OCI-LY3 (cell line): ENCODE results near the gene LRPPRC.

Experiments used
- CTCF ChIP-seq: fragments of 200-600, 300-600 bp; sonication (generic); IDR thresholded peaks from 2 replicates; pipeline ENCODE4 v1.5.1; 2014; ENCODE audit warnings: antibody characterized with exemption, low read length, low read depth
- EZH2phosphoT487 ChIP-seq: fragments of 200-600 bp; shearing (Covaris generic); IDR thresholded peaks from 2 replicates; pipeline ENCODE4 v1.6.1; 2018; ENCODE audit warnings: antibody characterized with exemption, mixed run types, low read depth

- TF ChIP-seq CTCF = no peak
- no peak for TF ChIP-seq EZH2phosphoT487
These were observed 6.2 kb downstream of the LRPPRC start for GRCh38 chr2:43989545-43989944.
